ENCODE results near the gene IFNA13. TPM values are rescaled to one million over a fixed set of nuclear protein-coding genes. Genes with fewer than 3 reads are reported as not detected.

Gene IFNA13
- total RNA-seq, 4 donors from 2014 or later: not detected

GRCh38 chr9:21334701-21335632 lies 32.9 kb downstream of the IFNA13 start, which contains the start of gene KLHL9:
Gene KLHL9, minus strand, starts transcription at chr9:21335404. Its CDS starts 545 bp downstream, at chr9:21334859.
- Histone ChIP-seq H3K4me3 (peak within 1 kb of the TSS; percentile 67 to 92 (median 71)), H3K9me3 (no peaks in the 10 kb centered on the region), H3K4me1 (peaks cover 13 to 52% (median 32%) of the 10 kb centered on the region in 3 donors), H3K27ac (peak within 1 kb of the TSS; percentile 93 to 97 (median 95)), H3K36me3 (no peaks in the 10 kb centered on the region), H3K27me3 (no peaks in the 10 kb centered on the region)
- WGBS, 2 donors: 1 to 2% methylated on average over 11 to 39 of the region's 55 CpGs
- peak; percentile 41 for DNase-seq
- intact Hi-C loops (cut with DNase I): no loop called here
- TF ChIP-seq, protein P1, sequence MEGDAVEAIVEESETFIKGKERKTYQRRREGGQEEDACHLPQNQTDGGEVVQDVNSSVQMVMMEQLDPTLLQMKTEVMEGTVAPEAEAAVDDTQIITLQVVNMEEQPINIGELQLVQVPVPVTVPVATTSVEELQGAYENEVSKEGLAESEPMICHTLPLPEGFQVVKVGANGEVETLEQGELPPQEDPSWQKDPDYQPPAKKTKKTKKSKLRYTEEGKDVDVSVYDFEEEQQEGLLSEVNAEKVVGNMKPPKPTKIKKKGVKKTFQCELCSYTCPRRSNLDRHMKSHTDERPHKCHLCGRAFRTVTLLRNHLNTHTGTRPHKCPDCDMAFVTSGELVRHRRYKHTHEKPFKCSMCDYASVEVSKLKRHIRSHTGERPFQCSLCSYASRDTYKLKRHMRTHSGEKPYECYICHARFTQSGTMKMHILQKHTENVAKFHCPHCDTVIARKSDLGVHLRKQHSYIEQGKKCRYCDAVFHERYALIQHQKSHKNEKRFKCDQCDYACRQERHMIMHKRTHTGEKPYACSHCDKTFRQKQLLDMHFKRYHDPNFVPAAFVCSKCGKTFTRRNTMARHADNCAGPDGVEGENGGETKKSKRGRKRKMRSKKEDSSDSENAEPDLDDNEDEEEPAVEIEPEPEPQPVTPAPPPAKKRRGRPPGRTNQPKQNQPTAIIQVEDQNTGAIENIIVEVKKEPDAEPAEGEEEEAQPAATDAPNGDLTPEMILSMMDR (IDR thresholded peaks at IDR 0.05): peak in 1 of 6 experiments; percentile 8
- peak in 2 of 4 donors; percentile 20 to 70 for TF ChIP-seq POLR2A (IDR thresholded peaks at IDR 0.05)

DNA sequence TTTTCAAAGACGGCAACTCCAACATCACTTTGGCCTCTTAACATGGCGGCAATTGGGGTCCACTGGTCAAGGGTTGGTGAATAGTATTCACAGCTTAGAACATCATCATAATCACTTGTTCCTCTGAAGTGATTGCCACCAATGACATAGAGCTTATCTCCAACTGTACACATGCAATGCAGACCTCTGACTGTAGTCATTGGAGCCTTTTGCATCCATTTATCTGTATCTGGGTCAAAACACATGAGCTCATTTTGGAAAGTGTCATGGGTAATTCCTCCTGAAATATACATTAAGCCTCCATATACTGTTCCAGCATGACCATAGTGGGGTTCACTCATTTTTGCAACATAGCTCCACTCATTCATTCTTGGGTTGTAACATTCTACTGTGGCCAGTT lies 34.6 kb downstream of the IFNA13 start:
- no peak for DNase-seq
- Histone ChIP-seq H3K27me3 (no peaks in the 10 kb centered on the region), H3K36me3 (no peaks in the 10 kb centered on the region), H3K27ac (no peak overlapping the region), H3K9me3 (no peaks in the 10 kb centered on the region), H3K4me3 (peak overlapping the region in 2 of 4 donors; percentile 71 to 92), H3K4me1 (peaks cover 13 to 70% (median 32%) of the 10 kb centered on the region in 3 donors)
- intact Hi-C loops (cut with DNase I): no loop called here
- 84 to 100% methylated on average over 2 of the region's 2 CpGs for WGBS, 2 donors
- no peak for TF ChIP-seq POLR2A (IDR thresholded peaks at IDR 0.05)
- TF ChIP-seq, protein P1 (IDR thresholded peaks at IDR 0.05): no peak

- no peaks in the 10 kb centered on the region for H3K9me3 ChIP-seq
- peaks cover 13 to 84% (median 32%) of the 10 kb centered on the region in 3 donors for H3K4me1 ChIP-seq
- peak overlapping the region in 1 of 4 donors; percentile 24 for H3K4me3 ChIP-seq
- DNase-seq: no peak
- intact Hi-C loops (cut with DNase I): no loop called here
- H3K27ac ChIP-seq: no peak overlapping the region
- TF ChIP-seq, protein P1 (IDR thresholded peaks at IDR 0.05): no peak
- no peak for TF ChIP-seq POLR2A (IDR thresholded peaks at IDR 0.05)
- no peaks in the 10 kb centered on the region for H3K27me3 ChIP-seq
- 30 to 51% methylated on average over 5 of the region's 5 CpGs for WGBS, 2 donors
- H3K36me3 ChIP-seq: no peaks in the 10 kb centered on the region
Measured at GRCh38 chr9:21331676-21332402, 36.0 kb downstream of the IFNA13 start.

- no peak for DNase-seq
- H3K27ac ChIP-seq: no peak overlapping the region
- intact Hi-C loops (cut with DNase I): loop anchor here (10.0 kb wide), 1 partner anchor 468 kb away; no protein-coding TSS in a partner anchor
Measured at GRCh38 chr9:21326526-21327139, 41.2 kb downstream of the IFNA13 start.

More at GRCh38 chr9:21326526-21327139, 41.2 kb downstream of the IFNA13 start:
- TF ChIP-seq, protein P1 (IDR thresholded peaks at IDR 0.05): peak; percentile 33 to 71 (median 59)
- no peak for TF ChIP-seq POLR2A (IDR thresholded peaks at IDR 0.05)
- Histone ChIP-seq H3K9me3 (no peaks in the 10 kb centered on the region), H3K36me3 (peaks cover 0 to 40% (median 0%) of the 10 kb centered on the region in 3 donors), H3K4me1 (peaks cover 4 to 50% (median 14%) of the 10 kb centered on the region in 3 donors), H3K4me3 (no peak overlapping the region), H3K27me3 (no peaks in the 10 kb centered on the region)
- WGBS, 2 donors: 23 to 27% methylated on average over 2 of the region's 2 CpGs

All from esophagus squamous epithelium (tissue), 5 donors.